GM19035 (cell line): ENCODE measurements around the gene MTNR1A.
"Not testable (repeated sequence)": the region's sequence is repeated elsewhere in the genome, so short reads cannot be mapped to it uniquely, and the experiment has no call there.

Experiments
- ATAC-seq: cut with Tn5 transposase; IDR thresholded peaks from one replicate; pipeline ENCODE4 v1.9.1; 2021; ENCODE audit not compliant: unreplicated experiment

Gene MTNR1A

DNA sequence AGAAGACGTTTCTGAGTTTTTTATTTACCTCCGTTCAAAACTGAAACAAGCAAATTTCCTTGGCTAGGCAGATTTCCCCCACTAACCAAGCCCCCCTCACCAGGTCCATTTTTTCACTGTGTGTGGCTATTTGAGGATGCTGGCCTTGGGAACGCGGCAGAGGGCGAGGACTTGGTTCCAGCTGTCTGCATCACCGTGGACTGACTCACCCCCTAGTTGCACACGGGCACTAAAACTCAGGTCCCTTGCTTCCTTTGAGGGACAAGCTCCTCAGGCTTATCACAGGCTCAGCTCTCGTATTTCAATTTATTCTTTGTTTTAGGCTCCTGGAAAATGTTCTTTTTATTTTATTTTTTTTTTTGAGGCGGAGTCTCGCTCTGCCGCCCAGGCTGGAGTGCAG, 8.4 kb upstream of the MTNR1A start:
- no peak for ATAC-seq

DNA sequence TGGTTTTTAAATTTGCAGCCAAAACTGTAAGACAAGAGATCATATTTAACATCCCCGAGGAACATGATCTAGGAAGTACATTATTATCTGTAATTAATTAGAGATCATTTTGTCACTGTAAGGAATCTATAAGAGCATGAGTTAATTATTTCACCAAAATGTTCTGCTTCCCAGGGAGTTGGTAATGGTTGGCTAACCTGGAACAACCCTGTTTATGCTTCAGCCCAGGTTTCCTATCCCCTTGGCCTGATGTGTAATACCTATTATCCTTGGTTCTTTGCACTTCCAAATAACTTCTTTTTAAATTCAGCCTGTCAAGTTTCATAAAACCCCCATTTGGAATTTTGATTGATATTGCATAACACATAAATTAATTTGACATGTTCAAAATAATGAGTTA, 6.4 kb upstream of the MTNR1A start:
- no peak for ATAC-seq

DNA sequence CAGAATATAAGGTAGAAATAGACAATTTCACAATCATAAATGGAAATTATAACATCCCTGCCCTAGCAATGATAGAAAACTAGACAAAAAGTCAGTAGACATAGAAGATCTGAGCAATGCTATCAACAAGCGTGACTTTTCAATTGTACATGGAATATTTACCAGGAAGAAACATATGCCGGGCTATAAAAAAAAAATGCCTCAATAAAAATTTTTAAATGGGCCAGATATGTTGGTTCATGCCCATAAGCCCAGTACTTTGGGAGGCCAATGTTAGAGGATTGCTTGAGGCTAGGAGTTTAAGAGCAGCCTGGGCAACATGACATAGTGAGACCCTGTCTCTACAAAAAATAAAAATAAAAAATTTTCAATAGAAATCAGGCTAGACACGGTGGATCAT, 5.3 kb upstream of the MTNR1A start:
- no peak for ATAC-seq

DNA sequence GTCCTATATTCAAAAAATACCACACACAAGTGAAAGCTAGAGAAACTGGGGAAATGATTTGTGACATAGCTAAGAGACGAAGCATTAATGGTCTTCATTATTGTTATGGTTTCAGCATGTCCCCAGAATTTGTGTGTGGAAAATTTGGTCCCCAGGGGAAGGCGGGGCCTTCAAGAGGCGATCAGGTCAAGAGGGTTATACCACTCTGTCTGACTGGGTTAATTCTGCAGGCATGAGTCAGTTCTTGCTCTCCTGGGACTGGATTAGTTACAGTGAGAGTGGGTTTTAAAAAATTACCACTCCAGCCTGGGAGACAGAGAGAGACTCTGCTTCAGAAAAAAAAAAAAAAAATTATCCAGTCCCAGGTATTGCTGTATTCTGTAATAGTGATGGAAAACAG, 2.1 kb upstream of the MTNR1A start:
- ATAC-seq, result no peak

DNA sequence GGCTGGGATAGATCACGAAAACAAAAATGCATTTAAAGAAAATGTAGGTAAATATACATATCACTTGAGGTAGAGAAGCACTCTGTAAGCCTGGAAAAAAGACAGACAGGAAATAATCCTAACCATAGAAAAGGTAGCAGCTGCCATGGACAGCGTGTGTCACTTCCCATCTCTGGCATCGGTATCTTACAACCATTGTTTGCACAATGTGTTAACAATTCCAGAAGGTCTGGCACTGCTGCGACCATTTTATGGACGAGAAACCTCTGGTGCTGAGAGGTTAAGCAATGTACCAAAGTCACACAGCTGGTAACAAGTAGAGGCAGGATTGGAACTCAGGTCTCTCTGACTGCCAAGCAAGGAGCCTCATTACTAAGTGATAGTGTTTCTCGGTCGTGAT, 1.7 kb upstream of the MTNR1A start:
- no peak for ATAC-seq

DNA sequence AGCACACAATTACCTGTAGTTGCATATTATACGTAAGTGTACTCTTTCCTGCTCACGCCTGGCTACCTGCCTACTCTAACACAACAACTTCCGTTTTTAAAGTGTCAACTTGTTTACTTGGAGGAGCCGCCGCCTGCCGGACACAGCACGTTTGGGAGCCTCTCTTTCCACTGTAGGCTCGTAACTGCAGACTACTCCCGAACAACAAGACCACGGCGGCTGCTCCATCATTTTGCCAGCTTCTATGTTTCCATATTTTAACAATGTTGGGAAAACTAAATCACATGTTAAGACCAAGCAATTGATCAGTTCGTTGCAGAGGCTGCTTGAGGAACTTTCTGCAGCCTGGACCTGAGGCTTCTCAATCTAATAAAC, 841 bp downstream of the MTNR1A start:
- no peak for ATAC-seq

DNA sequence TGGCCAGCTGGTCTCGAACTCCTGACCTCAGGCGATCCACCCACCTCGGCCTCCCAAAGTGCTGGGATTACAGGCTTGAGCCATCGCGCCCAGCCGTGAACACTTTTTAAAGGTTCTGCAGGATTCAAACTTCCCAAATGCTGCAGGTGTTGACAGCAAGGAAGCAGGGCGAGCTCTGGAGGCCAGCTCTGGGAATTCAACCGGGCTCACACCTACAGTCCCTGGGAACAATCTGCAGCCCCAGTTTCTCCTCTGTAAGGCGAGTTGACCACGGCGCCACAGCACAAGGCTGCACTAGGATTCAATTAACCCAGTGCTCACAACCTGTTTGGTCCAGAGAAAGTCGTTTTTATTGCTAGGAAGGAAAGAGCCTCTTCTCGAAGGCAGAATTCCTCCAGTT, 1.6 kb downstream of the MTNR1A start:
- ATAC-seq, result no peak

DNA sequence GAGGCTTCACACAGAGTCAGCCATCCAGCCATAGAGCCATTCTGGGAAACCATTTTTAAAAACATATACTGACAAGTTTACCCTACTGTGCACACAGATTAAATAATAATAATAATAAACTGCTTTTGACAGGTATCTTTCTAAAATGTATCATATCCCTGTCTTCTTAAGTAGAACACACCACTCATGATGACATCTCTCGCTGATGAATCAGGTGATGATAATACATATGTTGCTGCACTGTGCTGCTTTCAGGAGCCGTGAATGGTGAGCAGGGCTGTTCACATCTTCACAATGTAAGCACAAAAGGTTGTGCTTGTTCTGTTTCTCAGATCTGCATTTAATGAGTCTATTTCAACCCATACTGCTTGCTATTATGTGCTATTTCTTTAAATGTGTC, 3.5 kb downstream of the MTNR1A start:
- ATAC-seq, result no peak

DNA sequence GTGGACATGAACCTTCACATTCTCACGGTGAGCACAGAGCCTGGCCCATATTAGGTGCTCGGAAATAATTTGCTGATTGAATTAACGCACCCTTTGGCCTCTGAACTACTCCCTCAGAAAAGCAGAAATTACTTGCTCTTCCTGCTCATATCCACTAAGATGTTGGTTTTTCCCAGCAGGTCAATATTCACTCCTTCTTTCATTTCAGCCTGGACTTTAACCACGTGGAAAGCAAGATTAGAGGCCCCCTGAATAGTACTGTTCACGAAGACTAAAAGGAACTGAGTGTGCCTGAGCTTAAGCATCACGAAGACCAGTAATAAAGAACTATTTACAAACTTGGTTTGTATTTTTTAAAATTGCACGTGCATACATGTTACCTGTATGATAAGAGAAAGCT, 9.9 kb downstream of the MTNR1A start:
- no peak for ATAC-seq

DNA sequence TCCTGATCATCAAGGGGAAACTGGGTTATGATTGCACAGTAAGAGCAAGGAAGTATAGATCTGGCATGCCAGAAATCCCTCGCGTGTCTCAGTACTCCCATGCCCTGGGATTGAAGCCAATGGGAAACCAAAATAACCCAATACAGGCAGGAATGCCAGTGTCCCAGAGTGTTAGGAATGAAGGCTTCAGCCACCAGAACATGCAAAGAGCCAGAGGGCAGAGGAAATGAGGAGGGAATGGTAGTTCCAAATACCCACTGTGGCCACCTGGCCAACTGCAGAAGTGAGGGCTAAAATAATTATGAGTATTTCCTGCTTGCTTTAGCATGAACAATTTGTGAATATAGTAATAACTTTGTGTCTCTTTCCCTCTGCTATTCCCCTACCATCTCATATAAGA, 12.2 kb downstream of the MTNR1A start:
- ATAC-seq, result no peak

DNA sequence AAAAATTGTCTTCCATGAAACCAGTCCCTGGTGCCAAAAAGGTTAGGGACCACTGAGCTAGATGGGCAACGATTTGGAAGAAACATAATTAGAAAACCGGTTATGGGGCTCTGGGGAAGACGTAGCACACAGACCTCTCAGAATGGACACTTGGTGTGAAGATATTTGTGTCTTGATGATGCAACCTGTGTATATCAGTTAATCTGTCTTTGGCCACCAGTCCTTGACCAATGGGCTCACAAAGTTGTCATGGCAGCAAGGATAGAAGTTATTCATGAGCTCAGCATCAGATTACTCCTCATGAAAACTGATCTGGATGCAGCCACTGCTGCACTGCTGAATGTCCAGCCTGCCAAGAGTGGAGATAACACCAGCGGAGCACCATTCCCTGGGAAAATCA, 13.6 kb downstream of the MTNR1A start:
- no peak for ATAC-seq

DNA sequence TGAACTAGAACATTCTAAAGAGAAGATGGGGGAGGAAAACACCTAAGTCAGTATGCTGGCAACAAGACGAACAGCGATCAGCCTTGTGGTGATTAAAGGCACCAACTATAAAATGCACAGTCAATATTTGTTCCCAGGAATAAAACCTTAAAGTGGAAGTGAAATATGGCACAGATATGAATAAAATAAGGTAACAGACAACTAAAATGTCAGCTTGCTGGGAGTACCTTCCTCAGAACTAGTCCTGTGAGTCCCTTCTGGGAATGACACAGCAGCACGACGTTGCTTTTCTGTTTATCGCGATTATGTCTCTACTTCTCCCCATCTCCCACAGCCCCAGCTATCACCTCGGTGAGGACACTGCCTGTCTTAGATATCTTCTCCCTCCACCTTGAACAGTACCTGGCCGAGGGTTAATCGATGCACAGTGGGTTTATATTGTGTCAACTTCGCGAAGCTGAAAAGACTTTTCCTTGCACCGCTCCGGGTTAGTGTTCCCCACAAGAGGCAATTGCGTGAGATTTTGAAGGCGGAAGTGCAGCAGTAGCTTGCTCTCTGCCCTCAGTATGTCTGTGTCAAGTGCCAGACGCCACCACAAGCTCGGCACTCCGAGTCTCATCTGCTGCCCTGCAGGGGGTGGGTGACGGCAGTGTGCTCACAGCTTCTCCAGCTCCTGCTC, 17.4 kb downstream of the MTNR1A start:
- no peak for ATAC-seq

DNA sequence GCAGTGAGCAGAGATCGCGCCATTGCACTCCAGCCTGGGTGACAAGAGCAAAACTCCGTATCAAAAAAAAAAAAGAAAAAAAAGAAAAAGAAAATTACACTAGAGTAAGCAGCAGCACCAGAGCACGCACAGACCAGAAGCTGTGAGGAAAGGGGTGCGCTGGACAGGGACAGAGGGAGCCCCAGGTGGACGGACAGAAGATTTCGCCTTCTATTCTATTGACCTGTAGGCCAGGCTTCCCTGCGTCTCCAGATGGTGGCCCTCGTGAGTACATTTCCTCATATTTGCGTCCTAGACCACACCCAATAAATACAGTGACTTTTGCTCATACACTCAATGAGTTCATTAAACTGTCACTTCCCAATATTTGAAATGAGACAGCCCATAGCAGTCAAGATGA, 19.1 kb downstream of the MTNR1A start:
- no peak for ATAC-seq

DNA sequence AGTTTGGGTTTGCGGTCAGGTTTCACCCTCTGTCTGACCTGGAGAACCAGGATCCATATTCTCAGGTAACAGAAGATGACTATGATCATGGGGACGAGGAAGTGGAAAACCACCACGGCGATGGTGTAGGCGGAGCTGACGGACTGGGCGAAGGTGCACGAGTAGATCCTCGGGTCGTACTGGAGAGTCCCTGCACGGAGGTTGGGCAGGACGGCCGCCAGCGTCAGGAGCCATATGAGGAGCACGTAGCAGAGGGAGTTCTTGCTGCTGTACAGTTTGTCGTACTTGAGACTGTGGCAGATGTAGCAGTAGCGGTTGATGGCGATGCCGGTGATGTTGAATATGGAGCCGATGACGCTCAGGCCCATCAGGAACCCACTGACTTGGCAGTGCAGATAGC, 21.3 kb downstream of the MTNR1A start:
- no peak for ATAC-seq

DNA sequence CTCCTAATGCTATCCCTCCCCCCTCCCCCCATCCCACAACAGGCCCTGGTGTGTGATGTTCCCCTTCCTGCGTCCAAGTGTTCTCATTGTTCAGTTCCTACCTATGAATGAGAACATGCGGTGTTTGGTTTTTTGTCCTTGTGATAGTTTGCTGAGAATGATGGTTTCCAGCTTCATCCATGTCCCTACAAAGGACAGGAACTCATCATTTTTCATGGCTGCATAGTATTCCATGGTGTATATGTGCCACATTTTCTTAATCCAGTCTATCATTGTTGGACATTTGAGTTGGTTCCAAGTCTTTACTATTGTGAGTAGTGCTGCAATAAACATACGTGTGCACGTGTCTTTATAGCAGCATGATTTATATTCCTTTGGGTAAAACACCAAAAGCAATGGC, 31.4 kb downstream of the MTNR1A start:
- not testable (repeated sequence) for ATAC-seq

DNA sequence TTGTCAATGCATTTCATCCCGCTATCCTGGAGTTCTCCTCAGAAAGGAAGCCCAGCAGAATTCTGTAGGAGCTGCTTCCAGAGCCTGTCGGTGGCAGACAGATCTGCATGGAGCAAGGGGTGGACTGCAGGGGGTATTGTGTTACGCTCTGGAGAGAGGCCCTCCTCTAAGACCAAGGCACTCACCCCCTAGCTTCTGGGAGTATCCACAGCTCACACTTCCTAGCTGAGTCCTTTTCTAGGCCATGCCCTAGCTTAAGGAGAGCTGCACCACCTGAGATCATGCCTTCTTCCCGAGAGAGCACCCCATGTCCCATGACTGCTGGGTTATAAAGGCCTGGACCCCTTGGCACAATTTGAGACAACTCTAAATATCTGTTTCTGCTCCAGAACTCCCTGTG, 39.1 kb downstream of the MTNR1A start:
- ATAC-seq, result no peak

DNA sequence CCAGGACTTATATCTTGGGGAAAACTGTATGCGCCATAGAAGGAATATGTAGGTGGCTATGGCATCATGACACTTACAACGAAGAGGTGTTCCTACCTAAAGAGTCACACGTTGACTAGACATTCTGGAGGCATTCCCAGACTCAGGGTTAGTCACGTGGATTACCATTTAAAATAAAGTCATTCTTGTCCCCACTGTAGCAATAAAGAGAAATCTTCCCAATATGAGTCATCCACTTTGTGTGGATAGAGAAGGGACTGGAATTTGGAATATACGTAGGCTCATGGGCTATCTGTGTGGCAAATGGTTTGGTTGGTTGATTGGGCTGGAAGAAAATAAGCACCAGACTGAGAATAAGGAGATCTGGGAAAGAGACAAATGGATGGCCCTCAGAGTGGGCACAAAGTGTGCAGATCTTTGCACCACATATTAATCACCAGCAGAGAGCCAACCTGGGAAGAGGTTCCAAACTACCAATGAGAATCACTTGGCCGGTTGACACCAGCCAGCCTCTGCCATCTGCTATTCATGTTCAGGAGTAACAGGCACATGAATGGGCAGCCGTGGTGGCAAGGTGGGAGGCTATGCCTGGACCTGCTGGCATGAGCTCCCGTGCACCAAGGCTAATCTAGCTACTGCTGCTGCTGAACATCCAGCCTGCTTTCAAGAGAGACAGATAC, 41.0 kb downstream of the MTNR1A start:
- no peak for ATAC-seq

DNA sequence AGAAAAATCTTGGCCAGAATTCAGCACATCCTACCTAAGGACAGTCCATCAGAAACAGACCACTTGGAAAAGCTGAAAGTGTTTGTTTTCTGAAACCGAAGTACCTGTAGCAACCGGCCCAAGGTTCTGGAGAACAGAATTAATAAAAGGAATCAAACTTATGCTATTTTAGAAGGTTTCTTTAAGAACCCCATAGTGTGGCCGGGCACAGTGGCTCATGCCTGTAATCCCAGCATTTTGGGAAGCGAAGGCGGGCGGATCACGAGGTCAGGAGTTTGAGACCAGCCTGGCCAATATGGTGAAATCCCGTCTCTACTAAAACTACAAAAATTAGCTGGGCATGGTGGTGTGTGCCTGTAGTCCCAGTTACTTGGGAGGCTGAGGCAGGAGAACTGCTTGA, 50.6 kb downstream of the MTNR1A start:
- ATAC-seq, result not testable (repeated sequence)

DNA sequence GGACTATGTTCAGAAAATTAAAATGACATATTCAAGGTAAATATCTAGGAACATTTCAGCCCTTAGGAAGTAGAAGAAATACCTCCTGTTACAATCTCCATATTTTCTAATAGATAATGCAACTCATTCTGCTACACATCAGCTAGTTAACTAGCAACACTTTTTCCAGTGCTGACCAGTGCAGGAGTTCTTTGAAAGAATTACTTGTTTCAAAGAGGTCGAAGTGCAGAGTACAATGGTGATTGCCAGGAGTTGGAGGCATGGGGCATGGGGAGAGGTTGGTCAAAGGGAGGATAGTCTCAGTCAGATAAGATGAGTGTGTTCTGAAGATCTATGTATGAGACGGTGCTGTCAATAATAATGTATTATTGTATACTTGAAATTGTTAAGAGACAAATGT, 53.1 kb downstream of the MTNR1A start:
- ATAC-seq, result no peak

DNA sequence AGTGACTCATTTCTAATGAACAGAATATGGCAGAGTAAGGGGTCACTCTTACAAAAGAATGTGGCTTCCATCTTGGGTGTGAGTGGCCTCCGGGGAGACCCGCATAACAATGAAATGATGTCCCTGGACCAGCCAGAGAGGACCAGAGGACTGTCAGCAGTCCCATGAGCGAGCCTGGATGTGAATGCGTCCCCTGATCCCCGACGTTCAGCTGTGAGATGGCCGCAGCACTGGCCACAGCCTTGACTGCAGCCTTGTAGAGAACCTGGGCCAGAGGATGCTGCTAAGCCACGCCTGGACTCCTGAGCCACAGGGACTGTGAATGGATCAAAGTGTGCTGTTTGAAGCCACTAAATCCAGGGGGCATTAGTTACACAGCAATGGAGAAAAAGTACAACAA, 53.8 kb downstream of the MTNR1A start:
- no peak for ATAC-seq

DNA sequence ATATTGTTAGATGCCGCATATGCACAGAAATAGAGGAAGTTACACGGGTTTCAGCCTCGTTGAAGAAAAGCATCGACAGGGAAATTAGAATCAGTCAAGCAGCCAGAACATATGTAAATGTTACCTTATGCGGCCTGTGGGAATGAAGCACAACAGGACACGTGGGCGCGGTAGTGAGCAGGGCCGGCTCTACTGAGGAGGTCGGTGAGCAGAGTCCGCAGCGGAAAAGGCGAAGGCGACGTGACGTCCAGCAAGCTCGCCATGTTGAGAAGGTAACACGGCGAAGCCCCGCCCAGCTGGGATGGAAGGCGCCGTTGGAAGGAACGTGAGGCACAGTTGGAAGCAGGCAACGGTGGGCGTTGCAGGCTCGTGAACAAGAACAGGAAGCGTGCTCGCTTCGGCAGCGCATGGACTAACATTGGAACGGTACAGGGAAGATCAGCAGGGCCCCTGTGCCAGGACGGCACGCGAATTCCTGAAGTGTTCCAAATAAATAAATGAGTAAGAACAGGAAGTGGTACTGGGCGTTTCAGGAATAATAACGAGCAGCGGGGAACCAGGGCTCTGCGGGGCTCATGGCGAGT, 54.6 kb downstream of the MTNR1A start:
- no peak for ATAC-seq

DNA sequence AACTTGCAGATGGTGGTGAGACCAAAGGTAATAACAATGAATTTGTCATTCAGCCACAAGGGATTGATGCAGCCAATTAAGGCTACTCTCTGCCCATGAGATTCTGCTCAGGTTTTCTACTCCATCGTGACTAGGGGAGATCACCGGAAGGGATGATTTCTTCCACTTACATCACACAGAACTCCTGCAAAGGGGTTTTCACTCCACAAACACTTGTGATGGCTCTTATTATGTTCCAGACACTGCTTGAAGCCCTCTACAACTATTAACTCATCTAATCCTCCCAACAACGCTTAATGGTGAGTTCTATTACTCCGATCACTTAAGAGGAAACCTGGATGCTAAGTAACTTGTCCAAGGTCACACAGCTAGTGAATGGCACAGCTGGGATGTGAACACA, 55.9 kb downstream of the MTNR1A start:
- ATAC-seq, result no peak

DNA sequence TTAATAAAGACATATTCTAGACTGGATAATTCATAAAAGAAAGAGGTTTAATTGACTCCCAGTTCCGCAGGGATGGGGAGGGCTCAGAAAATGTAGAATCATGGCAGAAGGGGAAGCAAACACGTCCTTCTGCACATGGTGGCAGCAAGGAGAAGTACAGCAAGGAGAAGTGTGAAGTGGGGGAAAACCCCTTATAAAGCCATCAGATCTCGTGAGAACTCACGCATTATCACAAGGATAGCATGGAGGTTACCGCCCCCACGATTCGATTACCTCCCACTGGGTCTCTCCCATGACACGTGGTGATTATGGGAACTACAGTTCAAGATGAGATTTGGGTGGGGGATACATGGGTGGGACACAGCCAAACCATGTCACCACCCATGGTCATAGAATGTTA, 58.3 kb downstream of the MTNR1A start:
- no peak for ATAC-seq
